ENCODE results near the gene PRKAG2.

PRKAG2 gene

DNA sequence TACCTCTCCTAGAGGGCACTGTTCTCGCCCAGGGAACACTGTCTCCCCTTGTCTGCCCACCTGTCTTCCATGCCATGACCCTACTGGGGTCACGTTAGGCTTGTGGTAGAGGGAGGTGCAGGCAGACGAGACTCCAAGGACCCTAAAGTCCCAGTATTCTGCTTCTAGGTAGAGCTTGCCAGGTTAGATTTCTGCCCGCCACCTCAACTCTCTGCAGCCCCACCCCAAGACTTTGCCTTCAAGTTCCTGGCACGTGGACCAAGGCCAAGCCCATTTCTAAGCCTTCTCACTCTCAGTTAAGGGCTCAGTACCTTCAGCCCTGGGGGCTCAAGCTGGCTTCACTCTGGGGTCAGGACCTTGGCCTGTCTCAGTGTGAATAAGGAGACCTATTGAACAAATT lies 16.1 kb downstream of the PRKAG2 start:
- H3K27me3 ChIP-seq (ENCODE audit: control insufficient read depth, insufficient read depth, low read length), result no peaks in the 10 kb centered on the region
- TF ChIP-seq, protein P1, sequence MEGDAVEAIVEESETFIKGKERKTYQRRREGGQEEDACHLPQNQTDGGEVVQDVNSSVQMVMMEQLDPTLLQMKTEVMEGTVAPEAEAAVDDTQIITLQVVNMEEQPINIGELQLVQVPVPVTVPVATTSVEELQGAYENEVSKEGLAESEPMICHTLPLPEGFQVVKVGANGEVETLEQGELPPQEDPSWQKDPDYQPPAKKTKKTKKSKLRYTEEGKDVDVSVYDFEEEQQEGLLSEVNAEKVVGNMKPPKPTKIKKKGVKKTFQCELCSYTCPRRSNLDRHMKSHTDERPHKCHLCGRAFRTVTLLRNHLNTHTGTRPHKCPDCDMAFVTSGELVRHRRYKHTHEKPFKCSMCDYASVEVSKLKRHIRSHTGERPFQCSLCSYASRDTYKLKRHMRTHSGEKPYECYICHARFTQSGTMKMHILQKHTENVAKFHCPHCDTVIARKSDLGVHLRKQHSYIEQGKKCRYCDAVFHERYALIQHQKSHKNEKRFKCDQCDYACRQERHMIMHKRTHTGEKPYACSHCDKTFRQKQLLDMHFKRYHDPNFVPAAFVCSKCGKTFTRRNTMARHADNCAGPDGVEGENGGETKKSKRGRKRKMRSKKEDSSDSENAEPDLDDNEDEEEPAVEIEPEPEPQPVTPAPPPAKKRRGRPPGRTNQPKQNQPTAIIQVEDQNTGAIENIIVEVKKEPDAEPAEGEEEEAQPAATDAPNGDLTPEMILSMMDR (IDR thresholded peaks at IDR 0.05), result no peak
- H2AFZ ChIP-seq, result no peak overlapping the region
- no peaks in the 10 kb centered on the region for H3K9me3 ChIP-seq (ENCODE audit: control insufficient read depth, low read length)
- H3K4me1 ChIP-seq, result no peaks in the 10 kb centered on the region
- no peak overlapping the region for H3K27ac ChIP-seq
- H3K9ac ChIP-seq, result no peak overlapping the region
- no peak overlapping the region for H3K4me2 ChIP-seq (ENCODE audit: low read length)
- no peaks in the 10 kb centered on the region for H3K36me3 ChIP-seq (ENCODE audit: control insufficient read depth, insufficient read depth, low read length)
- H3K79me2 ChIP-seq, result peaks cover 2% of the 10 kb centered on the region
- no peak overlapping the region for H3K4me3 ChIP-seq (ENCODE audit: low read depth, low read length)

DNA sequence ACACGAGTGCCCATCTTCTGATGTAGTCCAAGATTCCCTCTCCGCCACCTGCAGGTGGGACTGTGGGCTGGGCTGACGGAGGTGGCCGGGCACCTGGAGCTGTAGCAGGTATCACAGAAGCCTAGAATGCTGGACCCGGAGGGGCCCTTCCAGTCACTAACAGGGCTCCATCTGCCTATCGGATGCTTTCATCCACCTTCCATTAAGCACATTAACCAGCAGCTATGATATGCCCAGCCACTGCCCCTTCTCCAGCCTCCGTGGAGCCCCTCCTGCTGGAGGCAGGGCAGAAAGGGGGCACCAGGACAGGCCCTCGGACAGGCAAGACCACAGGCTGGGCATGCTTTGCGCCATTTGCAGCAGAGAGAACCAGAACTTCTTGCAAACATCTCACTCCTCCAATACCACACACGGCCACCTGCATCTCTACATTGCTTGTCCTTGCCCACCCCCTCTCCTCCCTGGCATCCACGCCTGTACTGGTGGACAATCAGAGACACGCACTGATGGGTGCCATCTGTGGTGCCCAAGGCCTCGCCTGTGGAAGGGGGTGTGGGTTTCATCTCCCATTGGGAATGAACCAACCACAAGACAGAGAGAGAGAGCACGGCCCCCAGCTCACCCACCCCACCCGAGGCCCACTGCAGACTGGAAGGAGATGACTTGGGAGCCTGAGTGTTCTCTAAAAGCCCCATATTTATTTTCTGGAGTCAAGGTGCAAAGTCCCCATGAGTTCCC lies 16.8 kb downstream of the PRKAG2 start:
- TF ChIP-seq, protein P1 (IDR thresholded peaks at IDR 0.05), result no peak
- no peak overlapping the region for H3K4me2 ChIP-seq (ENCODE audit: low read length)

DNA sequence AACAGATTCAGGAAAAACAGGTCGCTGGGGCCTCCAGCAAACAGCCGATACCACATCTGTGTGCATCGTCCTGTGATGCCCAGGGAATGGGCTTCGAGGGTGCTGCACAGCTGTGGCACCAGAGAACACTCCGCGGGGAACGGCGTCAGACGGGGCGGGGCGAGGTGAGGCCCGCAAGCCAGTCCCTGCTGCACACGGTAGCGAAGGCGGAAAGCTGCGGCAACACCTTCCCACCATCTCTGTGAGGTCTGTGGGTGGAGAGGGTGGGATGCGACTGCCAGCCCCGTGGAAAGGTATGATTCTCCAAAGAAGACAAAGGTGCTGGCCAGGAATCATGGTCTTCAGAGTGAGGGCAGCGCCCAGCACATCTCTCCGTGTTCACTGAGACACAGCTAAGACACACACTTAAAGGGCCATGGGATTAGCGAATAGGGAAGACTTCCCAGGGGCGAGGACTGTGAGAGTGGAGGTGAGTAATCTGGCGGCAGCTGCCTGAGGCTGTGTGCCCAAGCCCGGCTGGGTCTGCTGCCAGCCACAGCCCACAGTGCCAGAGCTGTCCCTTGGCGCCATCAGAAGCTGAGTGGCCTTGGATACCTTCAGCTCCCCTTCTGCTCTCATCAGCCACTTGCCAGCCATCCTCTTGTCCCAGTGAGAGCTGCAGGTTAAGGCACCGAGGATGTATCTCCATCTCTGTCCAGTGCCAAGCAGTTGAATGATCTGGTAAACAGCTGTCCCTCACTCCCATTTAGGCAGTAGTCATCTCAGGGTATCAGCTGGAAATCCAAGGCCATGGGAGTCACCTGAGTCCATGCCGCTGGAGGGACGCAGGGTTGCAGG lies 17.6 kb downstream of the PRKAG2 start:
- Histone ChIP-seq H3K4me1 (no peaks in the 10 kb centered on the region), H3K27me3 (ENCODE audit: control insufficient read depth, insufficient read depth, low read length) (no peaks in the 10 kb centered on the region), H3K9me3 (ENCODE audit: control insufficient read depth, low read length) (no peaks in the 10 kb centered on the region), H3K79me2 (peaks cover 2% of the 10 kb centered on the region), H3K36me3 (ENCODE audit: control insufficient read depth, insufficient read depth, low read length) (no peaks in the 10 kb centered on the region), H3K4me3 (ENCODE audit: low read depth, low read length) (no peak overlapping the region), H3K9ac (no peak overlapping the region), H3K27ac (no peak overlapping the region), H2AFZ (no peak overlapping the region), H3K4me2 (ENCODE audit: low read length) (no peak overlapping the region)
- TF ChIP-seq, protein P1 (IDR thresholded peaks at IDR 0.05), result no peak

More for the DNA sequence above, 16.8 kb downstream of the PRKAG2 start:
- H3K27ac ChIP-seq, result no peak overlapping the region
- no peak overlapping the region for H3K9ac ChIP-seq
- no peak overlapping the region for H2AFZ ChIP-seq
- H3K36me3 ChIP-seq (ENCODE audit: control insufficient read depth, insufficient read depth, low read length), result no peaks in the 10 kb centered on the region
- H3K9me3 ChIP-seq (ENCODE audit: control insufficient read depth, low read length), result no peaks in the 10 kb centered on the region
- no peak overlapping the region for H3K4me3 ChIP-seq (ENCODE audit: low read depth, low read length)
- no peaks in the 10 kb centered on the region for H3K4me1 ChIP-seq
- H3K27me3 ChIP-seq (ENCODE audit: control insufficient read depth, insufficient read depth, low read length), result no peaks in the 10 kb centered on the region
- H3K79me2 ChIP-seq, result peaks cover 2% of the 10 kb centered on the region

DNA sequence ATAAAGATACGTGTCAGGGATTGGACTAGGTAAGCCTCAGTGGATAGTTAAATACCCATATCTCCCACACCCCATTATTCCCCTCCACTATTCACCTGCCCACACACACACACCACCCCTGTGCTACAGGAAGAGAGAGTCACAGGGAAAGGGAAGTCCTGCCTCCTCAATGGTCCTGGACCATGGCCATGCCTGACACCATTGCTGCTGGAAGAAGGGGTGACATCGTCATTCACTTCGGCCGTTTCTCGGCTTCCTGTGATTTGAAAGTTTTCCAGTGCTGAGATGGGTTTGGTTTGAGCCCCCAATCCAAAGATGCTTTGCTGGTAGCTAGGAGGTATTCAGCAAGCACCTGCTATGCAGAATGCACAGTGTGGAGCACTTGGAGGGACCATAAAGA lies 18.5 kb downstream of the PRKAG2 start:
- H3K4me1 ChIP-seq, result no peaks in the 10 kb centered on the region
- H3K27ac ChIP-seq, result no peak overlapping the region
- H3K36me3 ChIP-seq (ENCODE audit: control insufficient read depth, insufficient read depth, low read length), result no peaks in the 10 kb centered on the region
- no peak overlapping the region for H3K9ac ChIP-seq
- no peaks in the 10 kb centered on the region for H3K9me3 ChIP-seq (ENCODE audit: control insufficient read depth, low read length)
- H3K4me2 ChIP-seq (ENCODE audit: low read length), result no peak overlapping the region
- TF ChIP-seq, protein P1 (IDR thresholded peaks at IDR 0.05), result no peak
- no peak overlapping the region for H3K4me3 ChIP-seq (ENCODE audit: low read depth, low read length)
- no peaks in the 10 kb centered on the region for H3K27me3 ChIP-seq (ENCODE audit: control insufficient read depth, insufficient read depth, low read length)
- no peak overlapping the region for H2AFZ ChIP-seq
- peaks cover 2% of the 10 kb centered on the region for H3K79me2 ChIP-seq
